OCI-LY7 (cell line): ENCODE measurements around the gene LZIC.

Source experiments
- EZH2phosphoT487 ChIP-seq: fragments of 200-600 bp; sonication (generic); IDR thresholded peaks from 2 replicates; pipeline ENCODE4 v1.6.1; 2018; ENCODE audit warnings: low read depth, borderline replicate concordance, mild to moderate bottlenecking, mixed run types, antibody characterized with exemption, low read length, moderate library complexity, mixed read lengths
- TF ChIP-seq, protein P1 (sequence below): fragments of 200-600 bp; sonication (generic); conservative IDR thresholded peaks from 2 replicates; pipeline ENCODE4 v1.5.1; 2014; ENCODE audit warnings: mild to moderate bottlenecking, antibody characterized with exemption, low read length, moderate library complexity, mixed read lengths

DNA sequence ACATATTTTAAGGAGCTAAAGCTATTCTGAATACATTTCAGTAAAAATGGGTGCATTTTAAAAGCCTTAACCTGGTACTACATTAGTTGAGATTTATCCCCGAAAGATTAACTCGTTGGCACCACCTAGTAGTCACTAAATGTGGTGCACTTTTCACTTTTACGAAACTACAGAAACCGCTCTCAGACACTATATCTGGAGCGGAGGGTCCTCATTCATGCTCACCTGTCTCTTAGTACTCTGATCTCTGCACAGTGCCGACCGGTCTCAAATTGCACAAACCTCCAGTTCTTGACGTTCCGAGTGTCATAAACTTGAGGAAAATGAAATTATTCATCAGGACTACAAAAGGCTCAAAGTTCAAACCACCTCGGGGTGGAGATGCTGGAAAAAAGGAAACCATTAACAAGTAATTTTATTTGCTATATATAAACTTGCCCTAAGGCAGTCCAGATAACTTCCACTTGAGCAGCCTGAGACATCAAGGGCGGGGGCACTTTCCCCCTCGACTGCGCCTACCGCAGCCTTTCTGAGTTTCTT is 722 bp downstream of the LZIC start:
- TF ChIP-seq, protein P1, sequence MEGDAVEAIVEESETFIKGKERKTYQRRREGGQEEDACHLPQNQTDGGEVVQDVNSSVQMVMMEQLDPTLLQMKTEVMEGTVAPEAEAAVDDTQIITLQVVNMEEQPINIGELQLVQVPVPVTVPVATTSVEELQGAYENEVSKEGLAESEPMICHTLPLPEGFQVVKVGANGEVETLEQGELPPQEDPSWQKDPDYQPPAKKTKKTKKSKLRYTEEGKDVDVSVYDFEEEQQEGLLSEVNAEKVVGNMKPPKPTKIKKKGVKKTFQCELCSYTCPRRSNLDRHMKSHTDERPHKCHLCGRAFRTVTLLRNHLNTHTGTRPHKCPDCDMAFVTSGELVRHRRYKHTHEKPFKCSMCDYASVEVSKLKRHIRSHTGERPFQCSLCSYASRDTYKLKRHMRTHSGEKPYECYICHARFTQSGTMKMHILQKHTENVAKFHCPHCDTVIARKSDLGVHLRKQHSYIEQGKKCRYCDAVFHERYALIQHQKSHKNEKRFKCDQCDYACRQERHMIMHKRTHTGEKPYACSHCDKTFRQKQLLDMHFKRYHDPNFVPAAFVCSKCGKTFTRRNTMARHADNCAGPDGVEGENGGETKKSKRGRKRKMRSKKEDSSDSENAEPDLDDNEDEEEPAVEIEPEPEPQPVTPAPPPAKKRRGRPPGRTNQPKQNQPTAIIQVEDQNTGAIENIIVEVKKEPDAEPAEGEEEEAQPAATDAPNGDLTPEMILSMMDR = peak; percentile 85
- TF ChIP-seq EZH2phosphoT487 = no peak
